PC-3 (cell line): Measurements from ENCODE around the gene ADRA2A. TPM values are rescaled to one million over a fixed set of nuclear protein-coding genes. Genes with fewer than 3 reads are reported as not detected.

Source experiments
- ATAC-seq: fragments of 200-7000 bp; cut with Tn5 transposase; 2 replicates; pipeline ENCODE4 v1.9.1; 2020; ENCODE audit warnings: mild to moderate bottlenecking, moderate library complexity
- BruUV-seq: library from RNA; stranded (reverse); fragments of 400-500 nt; replicated peaks from 2 replicates; lab custom pipeline; 2021; lab: Mats Ljungman, UMichigan
- CTCF ChIA-PET: fragments of 300-600 bp; sonication (Branson Sonifier 250); formaldehyde crosslinking; loops from one replicate; lab custom pipeline; 2022; ENCODE audit warnings: antibody characterized with exemption; lab: Charles Lee
- POLR2A ChIA-PET: fragments of 300-600 bp; sonication (Branson Sonifier 250); formaldehyde crosslinking; loops from one replicate; lab custom pipeline; 2022; ENCODE audit warnings: antibody characterized with exemption; ENCODE audit not compliant: unreplicated experiment; lab: Charles Lee
- DNase-seq: peaks from one replicate; pipeline ENCODE4 v3.0.0-alpha.2; 2015
- H2AFZ ChIP-seq: fragments of 300-600 bp; sonication (generic); 2 replicates; pipeline ENCODE4 v1.6.0; 2016; ENCODE audit warnings: antibody characterized with exemption, low read length
- H3F3A ChIP-seq: fragments of 300-600 bp; sonication (generic); one replicate; pipeline ENCODE4 v1.6.0; 2017; ENCODE audit warnings: antibody characterized with exemption, low read length, control low read depth, mild to moderate bottlenecking; ENCODE audit not compliant: unreplicated experiment
- H3K27ac ChIP-seq: fragments of 300-600 bp; sonication (generic); 2 replicates; pipeline ENCODE4 v1.5.1; 2016; ENCODE audit warnings: mild to moderate bottlenecking, low read length
- H3K27me3 ChIP-seq: fragments of 300-600 bp; sonication (generic); 2 replicates; pipeline ENCODE4 v1.6.1; 2016; ENCODE audit warnings: low read length, mixed read lengths
- H3K36me3 ChIP-seq: fragments of 300-600 bp; sonication (generic); 2 replicates; pipeline ENCODE4 v1.6.1; 2016; ENCODE audit warnings: low read depth, mixed run types, low read length, mixed read lengths
- H3K4me1 ChIP-seq: fragments of 300-600 bp; sonication (generic); 2 replicates; pipeline ENCODE4 v1.5.1; 2016; ENCODE audit warnings: low read length; ENCODE audit not compliant: insufficient read depth
- H3K4me2 ChIP-seq: fragments of 300-600 bp; sonication (generic); 2 replicates; pipeline ENCODE4 v1.6.0; 2016; ENCODE audit warnings: low read length
- H3K4me3 ChIP-seq: fragments of 300-600 bp; sonication (generic); 2 replicates; pipeline ENCODE4 v1.5.1; 2016; ENCODE audit warnings: mild to moderate bottlenecking, low read length, mixed read lengths
- H3K79me2 ChIP-seq: fragments of 300-600 bp; sonication (generic); 2 replicates; pipeline ENCODE4 v1.6.1; 2017; ENCODE audit warnings: low read length, mixed read lengths
- H3K9ac ChIP-seq: fragments of 300-600 bp; sonication (generic); 2 replicates; pipeline ENCODE4 v1.6.0; 2016; ENCODE audit warnings: mild to moderate bottlenecking, low read length
- H3K9me2 ChIP-seq: fragments of 300-600 bp; sonication (generic); replicated peaks from 2 replicates; pipeline ENCODE4 v1.6.1; 2016; ENCODE audit warnings: mixed run types, low read length, mixed read lengths
- H3K9me3 ChIP-seq: fragments of 300-600 bp; sonication (generic); 2 replicates; pipeline ENCODE4 v1.6.1; 2016; ENCODE audit warnings: low read length, mixed read lengths
- H4K20me1 ChIP-seq: fragments of 300-600 bp; sonication (generic); 2 replicates; pipeline ENCODE4 v1.6.1; 2016; ENCODE audit warnings: low read length, mixed read lengths
- EZH2 ChIP-seq: fragments of 300-600 bp; sonication (generic); IDR thresholded peaks from one replicate; pipeline ENCODE4 v1.6.1; 2017; ENCODE audit warnings: antibody characterized with exemption, mild to moderate bottlenecking, low read length; ENCODE audit not compliant: unreplicated experiment
- EZH2phosphoT487 ChIP-seq: fragments of 300-600 bp; sonication (generic); IDR thresholded peaks from 2 replicates; pipeline ENCODE4 v1.6.1; 2018; ENCODE audit warnings: mild to moderate bottlenecking, antibody characterized with exemption, low read length, borderline replicate concordance
- intact Hi-C: fragments of 100-400 bp; cut with micrococcal nuclease; formaldehyde crosslinking; loops from 2 replicates; pipeline ENCODE4 v1.9.0; 2023
- total RNA-seq: library from RNA; depleted of rRNA; stranded (reverse); fragments of >200 nt; gene quantifications from 2 replicates; pipeline ENCODE4 v1.2.3, GENCODE V29; 2014
- TF ChIP-seq, protein P1 (sequence below): fragments of 300-600 bp; sonication (generic); conservative IDR thresholded peaks from 2 replicates; pipeline ENCODE4 v1.5.1; 2017; ENCODE audit warnings: antibody characterized with exemption, low read depth, mild to moderate bottlenecking, low read length

Gene ADRA2A
- total RNA-seq, 1 experiment from 2014 or later, result not detected

DNA sequence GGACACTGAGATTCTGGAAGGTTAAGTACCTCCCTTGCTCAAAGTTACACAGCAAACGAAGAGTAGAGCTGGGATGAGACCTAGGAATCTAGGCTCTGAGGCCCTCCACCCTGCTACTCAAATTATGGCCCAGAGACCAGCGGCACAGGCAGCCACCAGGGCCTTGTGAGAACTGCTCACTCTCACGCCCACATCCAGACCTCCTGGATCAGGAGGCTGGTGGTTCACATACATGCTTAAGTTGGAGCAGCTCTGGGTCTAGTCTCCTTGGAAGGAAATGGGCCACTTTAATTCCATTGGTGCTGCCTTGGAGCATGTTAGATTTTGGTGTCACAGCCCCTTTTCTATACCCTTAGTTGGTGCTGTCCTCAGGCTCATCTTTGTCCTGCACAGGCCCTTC lies 41.9 kb downstream of the ADRA2A start:
- H3K79me2 ChIP-seq, result no peaks in the 10 kb centered on the region
- H3K4me2 ChIP-seq, result no peak overlapping the region
- H2AFZ ChIP-seq, result no peak overlapping the region
- H3K4me3 ChIP-seq, result no peak overlapping the region
- H3K9me3 ChIP-seq, result no peaks in the 10 kb centered on the region
- no peak overlapping the region for H3K9ac ChIP-seq
- H3K9me2 ChIP-seq, result no peaks in the 10 kb centered on the region
- H3K36me3 ChIP-seq, result no peaks in the 10 kb centered on the region
- no peak for DNase-seq
- H3F3A ChIP-seq, result no peaks in the 10 kb centered on the region
- TF ChIP-seq EZH2 (no peak), EZH2phosphoT487 (no peak)
- TF ChIP-seq, protein P1, sequence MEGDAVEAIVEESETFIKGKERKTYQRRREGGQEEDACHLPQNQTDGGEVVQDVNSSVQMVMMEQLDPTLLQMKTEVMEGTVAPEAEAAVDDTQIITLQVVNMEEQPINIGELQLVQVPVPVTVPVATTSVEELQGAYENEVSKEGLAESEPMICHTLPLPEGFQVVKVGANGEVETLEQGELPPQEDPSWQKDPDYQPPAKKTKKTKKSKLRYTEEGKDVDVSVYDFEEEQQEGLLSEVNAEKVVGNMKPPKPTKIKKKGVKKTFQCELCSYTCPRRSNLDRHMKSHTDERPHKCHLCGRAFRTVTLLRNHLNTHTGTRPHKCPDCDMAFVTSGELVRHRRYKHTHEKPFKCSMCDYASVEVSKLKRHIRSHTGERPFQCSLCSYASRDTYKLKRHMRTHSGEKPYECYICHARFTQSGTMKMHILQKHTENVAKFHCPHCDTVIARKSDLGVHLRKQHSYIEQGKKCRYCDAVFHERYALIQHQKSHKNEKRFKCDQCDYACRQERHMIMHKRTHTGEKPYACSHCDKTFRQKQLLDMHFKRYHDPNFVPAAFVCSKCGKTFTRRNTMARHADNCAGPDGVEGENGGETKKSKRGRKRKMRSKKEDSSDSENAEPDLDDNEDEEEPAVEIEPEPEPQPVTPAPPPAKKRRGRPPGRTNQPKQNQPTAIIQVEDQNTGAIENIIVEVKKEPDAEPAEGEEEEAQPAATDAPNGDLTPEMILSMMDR, result no peak
- POLR2A ChIA-PET, result no interaction called here
- H3K27ac ChIP-seq, result no peak overlapping the region
- no peaks in the 10 kb centered on the region for H4K20me1 ChIP-seq
- intact Hi-C loops, result no loop called here
- no TSS peak for BruUV-seq
- CTCF ChIA-PET, result no interaction called here
- no peak for ATAC-seq
- no peaks in the 10 kb centered on the region for H3K27me3 ChIP-seq
- no peaks in the 10 kb centered on the region for H3K4me1 ChIP-seq

DNA sequence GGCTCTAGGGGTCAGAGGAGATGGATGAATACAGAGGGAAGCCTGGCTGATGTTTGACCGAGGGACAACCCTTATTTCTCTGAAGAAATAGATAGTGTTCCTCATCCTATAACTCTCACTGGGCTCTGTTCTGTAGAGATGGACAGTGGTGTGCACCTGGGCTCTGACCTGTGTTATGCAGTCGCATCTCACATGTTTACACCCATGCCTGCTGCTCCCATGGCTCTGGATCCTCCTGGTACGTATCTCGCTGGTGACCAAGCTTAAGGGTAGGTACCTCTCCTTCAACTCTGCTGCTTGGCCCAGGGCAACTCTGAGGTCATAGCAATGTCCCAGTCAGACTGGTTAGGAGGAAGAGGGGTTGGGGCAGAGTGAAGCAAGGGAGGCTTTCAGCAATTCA lies 42.8 kb downstream of the ADRA2A start:
- no peak overlapping the region for H2AFZ ChIP-seq
- no peak overlapping the region for H3K4me3 ChIP-seq
- no peaks in the 10 kb centered on the region for H3K4me1 ChIP-seq
- H3K79me2 ChIP-seq, result no peaks in the 10 kb centered on the region
- ATAC-seq (no peak), DNase-seq (no peak)
- no peaks in the 10 kb centered on the region for H3F3A ChIP-seq
- no TSS peak for BruUV-seq
- H4K20me1 ChIP-seq, result no peaks in the 10 kb centered on the region
- no peak overlapping the region for H3K27ac ChIP-seq
- no peak overlapping the region for H3K4me2 ChIP-seq
- H3K9me2 ChIP-seq, result no peaks in the 10 kb centered on the region
- intact Hi-C loops, result no loop called here
- no peaks in the 10 kb centered on the region for H3K9me3 ChIP-seq
- no peaks in the 10 kb centered on the region for H3K27me3 ChIP-seq
- no peaks in the 10 kb centered on the region for H3K36me3 ChIP-seq
- CTCF ChIA-PET, result no interaction called here
- H3K9ac ChIP-seq, result no peak overlapping the region
- POLR2A ChIA-PET, result no interaction called here
- TF ChIP-seq, protein P1, result no peak
- TF ChIP-seq EZH2phosphoT487, result no peak
- TF ChIP-seq EZH2, result no peak

DNA sequence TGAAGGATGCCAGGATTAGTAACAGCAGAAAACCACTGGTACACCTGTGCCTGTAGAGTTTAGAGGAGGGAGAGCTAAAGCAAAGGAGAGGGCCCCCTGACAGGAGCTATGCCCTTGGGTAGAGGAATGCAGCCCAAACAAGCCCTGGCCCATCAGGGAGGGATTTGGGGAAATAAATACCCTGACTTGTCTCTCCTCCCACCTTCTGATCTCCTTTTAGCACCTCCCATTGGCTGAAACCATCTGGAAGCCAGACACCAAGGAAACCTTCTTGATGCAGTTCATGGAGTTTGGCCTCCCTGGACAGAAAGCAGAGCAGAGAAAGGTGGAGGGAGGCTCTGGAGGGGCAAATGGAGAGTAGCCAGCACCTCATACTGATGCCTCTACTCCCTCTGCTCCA lies 45.3 kb downstream of the ADRA2A start:
- Histone ChIP-seq H3K36me3 (no peaks in the 10 kb centered on the region), H3K27ac (no peak overlapping the region), H3K4me2 (no peak overlapping the region), H3K4me3 (no peak overlapping the region), H3K4me1 (no peaks in the 10 kb centered on the region), H4K20me1 (no peaks in the 10 kb centered on the region), H3K9me2 (no peaks in the 10 kb centered on the region), H3K9ac (no peak overlapping the region), H3K79me2 (no peaks in the 10 kb centered on the region), H3F3A (no peaks in the 10 kb centered on the region), H3K9me3 (no peaks in the 10 kb centered on the region), H3K27me3 (no peaks in the 10 kb centered on the region), H2AFZ (no peak overlapping the region)
- DNase-seq (no peak), ATAC-seq (no peak)
- ChIA-PET POLR2A (no interaction called here), CTCF (no interaction called here)
- intact Hi-C loops, result no loop called here
- no peak for TF ChIP-seq EZH2phosphoT487
- TF ChIP-seq, protein P1, result no peak
- no peak for TF ChIP-seq EZH2
- BruUV-seq, result no TSS peak
